GM18498 (cell line): ENCODE results near the gene SOX14.

Experiments used
- ATAC-seq: cut with Tn5 transposase; IDR thresholded peaks from one replicate; pipeline ENCODE4 v1.9.1; 2021; ENCODE audit warnings: mild to moderate bottlenecking, moderate library complexity; ENCODE audit not compliant: unreplicated experiment

SOX14 gene

GRCh38 chr3:137764001-137764433, at the start of gene SOX14:
SOX14 (plus strand) TSS chr3:137764315; CDS start chr3:137764785, 470 bp downstream.
- no peak for ATAC-seq

GRCh38 chr3:137714551-137714950, 49.6 kb upstream of the SOX14 start:
- ATAC-seq, result no peak

GRCh38 chr3:137724240-137724639, 39.9 kb upstream of the SOX14 start:
- ATAC-seq, result no peak

GRCh38 chr3:137737208-137737607, 26.9 kb upstream of the SOX14 start:
- no peak for ATAC-seq

GRCh38 chr3:137738710-137739109, 25.4 kb upstream of the SOX14 start:
- ATAC-seq, result no peak

GRCh38 chr3:137743608-137744007, 20.5 kb upstream of the SOX14 start:
- ATAC-seq, result no peak

GRCh38 chr3:137746808-137747207, 17.3 kb upstream of the SOX14 start:
- ATAC-seq, result no peak

- no peak for ATAC-seq
Measured at GRCh38 chr3:137759505-137759904, 4.6 kb upstream of the SOX14 start.

- ATAC-seq, result no peak
Measured at GRCh38 chr3:137760341-137761098, 3.6 kb upstream of the SOX14 start.

GRCh38 chr3:137761099-137761562, 3.0 kb upstream of the SOX14 start:
- ATAC-seq, result no peak

- no peak for ATAC-seq
Measured at GRCh38 chr3:137761563-137762503, 2.3 kb upstream of the SOX14 start.

- ATAC-seq, result no peak
Measured at GRCh38 chr3:137762674-137763593, 1.2 kb upstream of the SOX14 start.

GRCh38 chr3:137763594-137763938, 549 bp upstream of the SOX14 start:
- no peak for ATAC-seq

GRCh38 chr3:137764563-137765309, 621 bp downstream of the SOX14 start:
- no peak for ATAC-seq

GRCh38 chr3:137765310-137766033, 1.4 kb downstream of the SOX14 start:
- ATAC-seq, result no peak

- ATAC-seq, result no peak
Measured at GRCh38 chr3:137766041-137766875, 2.1 kb downstream of the SOX14 start.

GRCh38 chr3:137766876-137767537, 2.9 kb downstream of the SOX14 start:
- ATAC-seq, result no peak
